Keratinocyte (primary cell): ENCODE results near the gene DIP2C. TPM values are rescaled to one million over a fixed set of nuclear protein-coding genes. Genes with fewer than 3 reads are reported as not detected.

Experiments used
- DNase-seq: peaks from one replicate; pipeline ENCODE4 v3.0.0-alpha.2; 2011; ENCODE audit warnings: low read depth, missing footprints, low spot score
- FAIRE-seq: peaks from 2 replicates; lab custom pipeline; 2011; peaks lifted over from hg19 to GRCh38; lab: Jason Lieb, UNC
- H2AFZ ChIP-seq: 2 replicates; pipeline ENCODE4 v1.6.0; 2012; ENCODE audit warnings: low read length, control low read depth, inconsistent platforms; ENCODE audit not compliant: control insufficient read depth
- H3K27ac ChIP-seq: 2 replicates; pipeline ENCODE4 v1.5.1; 2011; ENCODE audit warnings: low read length; ENCODE audit not compliant: control insufficient read depth, insufficient read depth
- H3K27me3 ChIP-seq: 3 replicates; pipeline ENCODE4 v1.6.0; 2011; ENCODE audit warnings: low read length; ENCODE audit not compliant: control insufficient read depth, insufficient read depth; ENCODE audit errors: extremely low read depth
- H3K36me3 ChIP-seq, 2 experiments: 2 replicates in 1 of 2; 3 replicates in 1 of 2; pipeline ENCODE4 v1.5.1; 2011; ENCODE audit warnings: low read length in 2 of 2, mild to moderate bottlenecking in 1 of 2; ENCODE audit not compliant: control insufficient read depth in 2 of 2, insufficient read depth in 2 of 2; ENCODE audit errors: extremely low read depth in 1 of 2
- H3K4me1 ChIP-seq: 3 replicates; pipeline ENCODE4 v1.5.1; 2011; ENCODE audit warnings: low read length; ENCODE audit not compliant: control insufficient read depth, insufficient read depth; ENCODE audit errors: extremely low read depth
- H3K4me2 ChIP-seq: 3 replicates; pipeline ENCODE4 v1.6.0; 2011; ENCODE audit warnings: low read depth, low read length; ENCODE audit not compliant: control insufficient read depth, insufficient read depth; ENCODE audit errors: extremely low read depth
- H3K4me3 ChIP-seq, 3 experiments: fragments of 200-600 bp in 1 of 3; sonication (generic) in 1 of 3; 2 replicates in 2 of 3; 3 replicates in 1 of 3; pipeline ENCODE4 v1.5.1; 2011 to 2016; ENCODE audit warnings: low read length in 3 of 3, mild to moderate bottlenecking in 3 of 3, control low read depth in 2 of 3, inconsistent platforms in 1 of 3, low read depth in 1 of 3, mixed read lengths in 1 of 3, mixed run types in 1 of 3, moderate library complexity in 1 of 3; ENCODE audit not compliant: control insufficient read depth in 2 of 3, insufficient read depth in 2 of 3; ENCODE audit errors: extremely low read depth in 1 of 3
- H3K79me2 ChIP-seq: 2 replicates; pipeline ENCODE4 v1.6.0; 2012; ENCODE audit warnings: low read length; ENCODE audit not compliant: control insufficient read depth, insufficient read depth
- H3K9ac ChIP-seq: 3 replicates; pipeline ENCODE4 v1.6.0; 2011; ENCODE audit warnings: low read length; ENCODE audit not compliant: control insufficient read depth, insufficient read depth; ENCODE audit errors: extremely low read depth
- H3K9me1 ChIP-seq: 3 replicates; pipeline ENCODE4 v1.6.0; 2011; ENCODE audit warnings: low read length; ENCODE audit not compliant: control insufficient read depth, insufficient read depth; ENCODE audit errors: extremely low read depth
- H3K9me3 ChIP-seq: 2 replicates; pipeline ENCODE4 v1.5.1; 2012; ENCODE audit warnings: low read depth, low read length; ENCODE audit not compliant: control insufficient read depth
- H4K20me1 ChIP-seq: 3 replicates; pipeline ENCODE4 v1.6.0; 2011; ENCODE audit warnings: low read length; ENCODE audit not compliant: control insufficient read depth, insufficient read depth; ENCODE audit errors: extremely low read depth
- EZH2 ChIP-seq: IDR thresholded peaks from one replicate; pipeline ENCODE4 v1.6.1; 2012; ENCODE audit warnings: inconsistent platforms, mild to moderate bottlenecking, low read length, moderate library complexity
- dilution Hi-C: fragments of 300-500 bp; cut with MboI; formaldehyde crosslinking; loops from one replicate; pipeline ENCODE4 v1.7.0; 2020; ENCODE audit warnings: low sequenced_read_pairs; ENCODE audit not compliant: extremely low pct_ligation_motif_present
- polyA plus RNA-seq, 5 experiments: library from polyadenylated mRNA; depleted of rRNA in 3 of 5; stranded (reverse) in 3 of 5; stranded (forward) in 1 of 5; unstranded in 1 of 5; fragments of >200 nt; gene quantifications; 1 replicate in 1 of 5; 2 replicates in 3 of 5; 3 replicates in 1 of 5; pipeline versions ENCODE4 v1.2.1 to v1.2.3, GENCODE V29; 2011 to 2012; ENCODE audit warnings: missing spikeins in 2 of 5, low read depth in 1 of 5, low replicate concordance in 1 of 5
- TF ChIP-seq, protein P1 (sequence below), 3 experiments: IDR thresholded peaks in 1 of 3; conservative IDR thresholded peaks in 1 of 3; optimal IDR thresholded peaks in 1 of 3; 2 replicates in 2 of 3; 3 replicates in 1 of 3; pipeline versions ENCODE3 to v1.5.1; 2011; ENCODE audit warnings: low read length in 3 of 3, mild to moderate bottlenecking in 3 of 3, moderate library complexity in 2 of 3, control low read depth in 1 of 3, inconsistent platforms in 1 of 3; ENCODE audit not compliant: insufficient read depth in 2 of 3; ENCODE audit errors: extremely low read depth in 1 of 3

Gene DIP2C
- polyA plus RNA-seq, 1 donor (not counting 4 experiments of a cell fraction or from before 2014, with no cell fraction given), result 1.3 TPM

DNA sequence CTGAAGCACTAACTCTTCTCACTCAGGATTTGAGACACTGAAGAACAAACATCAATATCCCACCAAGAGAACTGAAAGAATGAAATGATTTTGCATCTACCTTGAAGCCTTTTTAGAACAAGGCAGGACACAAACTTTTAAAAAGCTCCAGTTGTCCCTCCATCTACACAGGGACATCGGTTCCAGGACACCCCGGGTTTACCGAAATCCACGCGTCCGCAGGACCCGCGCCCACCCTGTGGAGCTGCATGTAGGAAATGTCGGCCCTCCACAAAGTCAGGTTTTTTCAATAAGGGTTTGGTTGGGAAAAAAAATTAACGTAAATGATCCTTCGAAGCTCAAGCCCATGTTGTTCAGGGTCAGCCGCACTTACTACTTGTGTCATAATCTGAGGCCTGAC lies 94.0 kb downstream of the DIP2C start:
- dilution Hi-C loops, result no loop called here
- Histone ChIP-seq H4K20me1 (no peaks in the 10 kb centered on the region), H3K9ac (no peak overlapping the region), H3K9me3 (no peaks in the 10 kb centered on the region), H3K9me1 (no peaks in the 10 kb centered on the region), H3K27ac (no peak overlapping the region), H3K79me2 (no peaks in the 10 kb centered on the region), H3K36me3 (peaks cover 0 to 1% of the 10 kb centered on the region in 2 experiments), H3K4me2 (no peak overlapping the region), H2AFZ (no peak overlapping the region), H3K4me3 (no peak overlapping the region), H3K4me1 (no peaks in the 10 kb centered on the region), H3K27me3 (no peaks in the 10 kb centered on the region)
- DNase-seq (no peak), FAIRE-seq (no peak)
- TF ChIP-seq, protein P1, sequence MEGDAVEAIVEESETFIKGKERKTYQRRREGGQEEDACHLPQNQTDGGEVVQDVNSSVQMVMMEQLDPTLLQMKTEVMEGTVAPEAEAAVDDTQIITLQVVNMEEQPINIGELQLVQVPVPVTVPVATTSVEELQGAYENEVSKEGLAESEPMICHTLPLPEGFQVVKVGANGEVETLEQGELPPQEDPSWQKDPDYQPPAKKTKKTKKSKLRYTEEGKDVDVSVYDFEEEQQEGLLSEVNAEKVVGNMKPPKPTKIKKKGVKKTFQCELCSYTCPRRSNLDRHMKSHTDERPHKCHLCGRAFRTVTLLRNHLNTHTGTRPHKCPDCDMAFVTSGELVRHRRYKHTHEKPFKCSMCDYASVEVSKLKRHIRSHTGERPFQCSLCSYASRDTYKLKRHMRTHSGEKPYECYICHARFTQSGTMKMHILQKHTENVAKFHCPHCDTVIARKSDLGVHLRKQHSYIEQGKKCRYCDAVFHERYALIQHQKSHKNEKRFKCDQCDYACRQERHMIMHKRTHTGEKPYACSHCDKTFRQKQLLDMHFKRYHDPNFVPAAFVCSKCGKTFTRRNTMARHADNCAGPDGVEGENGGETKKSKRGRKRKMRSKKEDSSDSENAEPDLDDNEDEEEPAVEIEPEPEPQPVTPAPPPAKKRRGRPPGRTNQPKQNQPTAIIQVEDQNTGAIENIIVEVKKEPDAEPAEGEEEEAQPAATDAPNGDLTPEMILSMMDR (optimal IDR thresholded peaks at IDR 0.05 in 1 of 3, IDR thresholded peaks at IDR 0.05 in 1 of 3, conservative IDR thresholded peaks at IDR 0.05 in 1 of 3; ENCODE audit: extremely low read depth in 1 of 3, insufficient read depth in 2 of 3, low read length in 3 of 3), result no peak
- no peak for TF ChIP-seq EZH2

DNA sequence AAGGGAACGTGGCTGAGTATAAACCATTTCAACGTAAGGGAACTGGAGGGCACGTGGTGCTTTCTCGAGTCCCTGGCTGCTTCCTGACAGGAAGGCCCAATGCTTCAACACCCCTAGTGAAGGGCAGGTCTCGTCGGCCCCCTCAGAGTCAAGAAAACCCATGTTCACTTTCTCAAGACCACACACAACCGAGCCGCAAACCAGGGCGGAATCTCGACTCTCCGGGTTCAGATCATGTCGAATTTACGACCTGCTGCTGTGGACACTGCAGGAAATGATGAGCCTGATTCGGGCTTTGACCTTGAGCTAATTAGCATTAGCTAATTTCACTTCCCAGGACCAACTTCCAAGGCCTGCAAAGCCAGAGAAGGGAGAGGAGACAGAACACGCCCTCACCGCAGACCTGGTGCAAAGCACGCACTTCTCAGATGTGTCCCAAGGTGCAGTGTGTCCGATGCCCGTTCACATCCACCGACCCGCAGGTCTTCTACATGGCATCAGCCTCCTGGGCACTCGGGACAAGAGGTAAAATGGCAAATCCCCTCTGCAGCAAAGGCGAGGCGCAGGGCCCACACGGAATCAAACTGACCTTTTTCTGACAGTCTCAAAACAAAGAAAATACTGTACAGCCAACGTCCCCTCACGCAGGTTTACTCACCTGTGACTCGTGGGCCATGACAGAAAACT lies 94.7 kb downstream of the DIP2C start:
- no peak overlapping the region for H3K27ac ChIP-seq
- H3K4me1 ChIP-seq, result no peaks in the 10 kb centered on the region
- FAIRE-seq (no peak), DNase-seq (no peak)
- H3K4me3 ChIP-seq, result no peak overlapping the region
- H4K20me1 ChIP-seq, result no peaks in the 10 kb centered on the region
- dilution Hi-C loops, result no loop called here
- peaks cover 0 to 1% of the 10 kb centered on the region in 2 experiments for H3K36me3 ChIP-seq
- no peak overlapping the region for H3K9ac ChIP-seq
- TF ChIP-seq, protein P1 (optimal IDR thresholded peaks at IDR 0.05 in 1 of 3, IDR thresholded peaks at IDR 0.05 in 1 of 3, conservative IDR thresholded peaks at IDR 0.05 in 1 of 3; ENCODE audit: extremely low read depth in 1 of 3, insufficient read depth in 2 of 3, low read length in 3 of 3), result no peak
- TF ChIP-seq EZH2, result no peak
- H3K4me2 ChIP-seq, result no peak overlapping the region
- H3K9me3 ChIP-seq, result no peaks in the 10 kb centered on the region
- no peak overlapping the region for H2AFZ ChIP-seq
- H3K79me2 ChIP-seq, result no peaks in the 10 kb centered on the region
- no peaks in the 10 kb centered on the region for H3K9me1 ChIP-seq
- no peaks in the 10 kb centered on the region for H3K27me3 ChIP-seq
